HG03025 (cell line): Measurements from ENCODE around the gene PDE9A.

Source experiments
- ATAC-seq: cut with Tn5 transposase; IDR thresholded peaks from one replicate; pipeline ENCODE4 v1.9.1; 2021; ENCODE audit warnings: mild to moderate bottlenecking, moderate library complexity; ENCODE audit not compliant: unreplicated experiment, low FRiP score

Gene PDE9A

DNA sequence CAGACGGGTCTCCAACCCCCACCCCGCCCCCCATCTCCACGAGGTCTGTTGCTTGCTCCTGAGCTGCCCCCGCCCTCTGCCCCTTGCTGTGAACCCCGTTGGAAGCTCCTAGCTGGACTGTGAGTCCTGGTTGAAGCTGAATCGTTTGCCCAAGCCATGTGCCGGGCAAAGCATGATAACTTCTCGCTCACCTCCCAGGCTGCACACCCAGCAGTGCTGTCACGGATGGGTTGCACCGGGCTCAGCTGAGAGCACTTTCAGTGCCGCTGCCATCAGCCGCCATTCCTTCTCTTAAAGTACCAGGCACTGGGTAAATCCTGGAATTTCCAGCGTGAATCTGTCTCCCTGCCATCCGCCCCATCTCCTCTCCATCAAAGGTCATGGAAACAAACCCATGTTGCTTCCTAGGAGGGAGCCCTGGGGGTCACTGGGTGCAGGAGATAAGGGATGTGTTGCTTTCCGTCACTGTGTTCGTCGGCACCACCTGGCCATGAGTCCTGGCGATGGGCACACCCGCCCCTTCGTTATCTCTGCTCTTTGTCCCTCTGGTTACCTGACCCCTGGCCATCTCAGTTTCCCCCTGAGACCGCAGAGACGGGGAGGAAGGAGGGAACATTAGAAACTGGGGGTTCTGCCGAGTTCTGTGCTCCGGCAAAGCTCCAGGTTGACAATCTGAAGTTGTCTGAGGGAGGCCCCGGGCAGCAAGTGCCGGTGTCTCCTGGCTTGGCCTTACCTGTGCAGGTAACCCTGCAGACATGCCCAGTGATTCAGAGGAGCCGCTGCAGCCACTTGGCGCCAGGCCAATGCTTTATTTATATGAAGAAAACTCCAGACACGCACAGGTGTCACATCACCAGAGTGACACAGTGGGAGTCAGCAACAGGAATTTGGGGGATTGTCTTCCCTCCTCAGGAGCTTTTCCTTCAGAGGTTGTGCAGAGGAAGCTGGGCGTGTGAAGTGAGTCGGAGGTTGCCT is 2.7 kb downstream of the PDE9A start:
- ATAC-seq: no peak

DNA sequence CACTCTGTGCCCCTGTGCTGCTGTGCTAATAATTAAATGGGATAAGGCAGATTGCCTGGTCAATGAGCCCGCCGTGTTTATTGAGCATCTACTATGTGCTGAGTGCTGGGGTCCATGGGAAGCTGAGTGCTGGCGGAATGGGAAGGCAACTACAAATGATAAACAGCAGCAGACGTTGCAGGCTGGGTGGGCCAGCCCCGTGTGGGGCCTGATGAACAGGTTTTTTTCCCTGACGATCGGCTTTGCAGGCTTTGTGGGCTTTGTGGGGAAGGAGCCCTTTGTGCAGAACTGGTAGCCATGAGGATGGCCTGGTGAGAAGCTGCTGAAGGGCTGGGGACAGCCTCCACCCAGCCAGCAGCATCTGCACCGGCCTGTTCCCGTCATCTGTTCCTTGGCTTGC is 3.5 kb downstream of the PDE9A start:
- ATAC-seq: no peak

DNA sequence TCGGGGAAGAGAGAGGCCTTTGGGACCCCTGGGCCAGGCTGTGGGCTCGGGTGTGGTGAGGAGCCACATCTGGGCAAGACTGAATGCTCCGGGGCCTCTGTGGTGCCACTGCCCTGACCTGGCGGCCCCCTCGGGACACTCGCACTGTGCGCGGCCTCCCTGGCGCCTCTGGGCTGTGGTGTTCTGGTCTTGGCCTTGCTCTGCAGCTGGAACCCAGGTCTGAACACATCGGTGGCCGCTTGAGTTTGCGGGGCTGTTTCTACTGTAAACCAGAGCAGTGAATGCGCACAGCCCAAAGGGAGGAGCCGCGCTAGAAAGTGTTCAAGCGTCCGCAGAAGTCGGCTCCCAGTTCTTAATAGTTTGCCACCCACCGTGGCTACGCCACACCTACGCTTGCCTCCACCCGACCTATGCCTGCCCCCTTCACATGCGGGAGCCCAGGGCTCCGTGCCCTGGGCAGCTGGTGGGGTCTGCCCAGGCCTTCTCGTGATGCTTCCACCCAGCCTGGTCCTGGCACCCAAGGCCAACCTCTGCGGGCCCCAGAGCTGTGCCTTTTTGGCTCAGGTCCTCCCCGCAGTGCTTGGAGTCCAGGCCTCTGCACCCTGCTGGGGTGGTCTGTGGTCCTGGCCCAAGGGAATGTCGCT is 4.4 kb downstream of the PDE9A start:
- ATAC-seq: no peak

DNA sequence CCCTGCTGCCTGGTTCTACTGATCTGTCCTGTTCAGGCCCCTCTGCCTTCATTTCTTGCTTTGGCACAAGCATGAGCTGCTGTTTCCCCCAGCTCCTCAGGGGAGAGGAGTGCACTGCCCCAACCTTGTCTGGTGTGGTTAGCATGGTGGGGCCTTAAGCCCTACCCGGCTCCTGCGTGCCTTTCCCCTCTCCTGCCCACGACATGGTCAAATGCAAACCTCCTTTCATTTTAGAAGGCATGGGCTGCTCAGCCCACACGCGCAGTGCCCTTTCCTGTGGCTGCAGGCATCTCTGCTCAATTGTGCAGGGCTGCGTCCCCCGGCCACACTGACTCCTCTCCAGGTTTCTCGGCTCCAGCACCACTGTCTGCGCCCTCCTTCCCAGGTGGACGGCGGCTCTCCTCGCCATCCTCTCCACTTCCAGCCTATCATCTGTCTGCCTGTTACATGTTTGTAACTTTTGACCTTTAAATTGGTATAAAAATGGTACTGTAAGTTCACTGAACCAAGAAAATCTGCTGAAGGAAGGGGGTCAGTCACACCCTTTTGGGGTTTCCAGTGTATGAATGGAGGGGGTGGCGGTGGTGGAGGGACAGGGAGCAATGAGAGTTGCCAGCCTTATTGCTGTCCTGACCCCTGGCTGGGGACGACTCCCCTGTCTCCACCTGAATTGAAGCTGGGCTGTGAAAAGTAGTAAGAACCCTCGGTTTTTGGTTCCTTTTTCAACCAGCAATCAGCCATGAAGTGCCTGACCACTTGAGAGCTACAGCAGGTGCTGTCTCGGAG is 5.1 kb downstream of the PDE9A start:
- no peak for ATAC-seq

DNA sequence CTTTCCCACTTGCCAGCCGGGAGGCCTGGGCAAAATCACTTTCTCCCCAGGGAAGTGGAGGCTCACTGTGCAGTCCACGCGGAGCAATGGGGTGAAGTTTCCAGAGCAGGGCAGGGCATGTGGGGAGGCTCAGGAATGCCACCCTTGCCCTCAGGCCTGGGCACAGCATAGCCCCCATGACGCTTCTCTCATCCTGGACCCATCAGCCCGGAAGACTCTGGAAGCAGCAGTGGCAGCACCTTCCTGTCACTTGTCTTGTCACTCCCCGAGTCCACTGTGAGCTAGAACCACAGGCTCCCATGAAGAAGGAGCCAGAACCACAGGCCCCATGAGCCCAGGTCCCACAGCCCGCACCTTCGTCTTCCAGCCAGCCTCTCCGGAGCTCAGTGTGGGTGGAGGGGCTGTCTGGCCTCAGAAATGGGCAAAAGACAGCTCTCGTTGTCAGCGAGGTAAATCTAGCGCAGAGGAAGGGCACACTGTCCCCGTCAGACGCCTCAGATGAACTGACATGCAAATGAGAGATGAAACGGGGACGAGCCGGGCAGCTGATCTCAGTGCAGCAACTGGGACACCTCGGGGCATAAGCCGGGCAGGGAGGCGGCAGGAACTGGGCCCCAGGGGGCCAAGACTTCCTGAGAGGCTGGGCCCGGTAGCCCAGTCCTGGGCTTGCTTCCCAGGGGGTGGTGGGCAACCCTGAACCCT is 6.1 kb downstream of the PDE9A start:
- no peak for ATAC-seq

DNA sequence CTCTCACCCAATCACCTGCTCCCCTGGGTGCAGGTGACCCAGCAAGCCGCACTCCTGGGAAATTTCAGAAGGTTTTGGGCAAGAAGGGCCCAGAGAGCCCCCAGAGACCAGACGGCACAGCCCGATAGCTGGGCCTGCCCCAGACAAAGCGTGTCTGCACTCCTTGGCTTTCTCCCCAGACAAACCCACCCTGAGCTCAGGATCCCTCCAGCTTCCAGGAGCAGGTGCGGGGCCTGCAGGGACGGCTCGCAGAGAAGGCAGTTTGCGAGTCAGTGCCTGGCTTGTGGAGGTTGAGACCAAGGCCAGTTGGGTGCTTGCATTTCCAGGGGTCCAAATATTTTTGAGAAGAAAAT is 6.7 kb downstream of the PDE9A start:
- no peak for ATAC-seq

GRCh38 chr21:42661688-42662429 is 8.4 kb downstream of the PDE9A start:
- no peak for ATAC-seq

GRCh38 chr21:42662430-42663199 is 9.2 kb downstream of the PDE9A start:
- no peak for ATAC-seq

- ATAC-seq: no peak
Measured at GRCh38 chr21:42663200-42663750, 9.9 kb downstream of the PDE9A start.

DNA sequence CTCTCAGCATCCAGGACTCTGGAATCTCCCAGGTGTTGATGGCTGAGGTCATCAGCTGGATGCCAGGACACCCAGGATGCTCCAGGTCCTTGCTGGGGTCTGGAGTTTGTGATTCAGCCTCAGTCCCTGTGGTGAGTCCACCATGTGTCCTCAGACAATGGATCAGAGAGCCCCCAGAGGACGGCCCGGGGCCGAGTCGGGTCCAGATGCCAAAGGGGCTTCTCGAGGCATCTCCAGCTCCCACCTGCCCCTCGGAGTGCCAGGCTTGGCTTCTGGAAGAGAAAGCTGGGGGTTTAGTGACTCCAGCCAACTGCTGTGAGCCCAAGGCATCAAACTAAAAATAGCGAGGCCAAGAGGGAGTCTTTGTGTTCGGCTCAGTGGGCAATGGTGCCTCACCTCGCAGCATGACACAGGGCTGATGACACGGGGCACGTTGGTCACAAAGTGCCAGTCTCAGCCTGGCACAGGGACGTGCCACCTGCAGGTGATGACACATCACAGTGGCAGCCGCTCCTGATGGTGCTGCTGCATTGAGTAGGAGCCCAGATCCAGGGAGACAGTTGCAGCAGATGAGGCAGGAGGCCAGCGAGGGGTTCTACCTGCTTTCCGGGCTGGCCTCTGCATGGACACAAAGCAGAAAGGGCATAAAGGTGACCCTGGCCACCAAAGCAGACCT is 10.6 kb downstream of the PDE9A start:
- ATAC-seq: no peak

- ATAC-seq: no peak
Measured at GRCh38 chr21:42664614-42665013, 11.2 kb downstream of the PDE9A start.

DNA sequence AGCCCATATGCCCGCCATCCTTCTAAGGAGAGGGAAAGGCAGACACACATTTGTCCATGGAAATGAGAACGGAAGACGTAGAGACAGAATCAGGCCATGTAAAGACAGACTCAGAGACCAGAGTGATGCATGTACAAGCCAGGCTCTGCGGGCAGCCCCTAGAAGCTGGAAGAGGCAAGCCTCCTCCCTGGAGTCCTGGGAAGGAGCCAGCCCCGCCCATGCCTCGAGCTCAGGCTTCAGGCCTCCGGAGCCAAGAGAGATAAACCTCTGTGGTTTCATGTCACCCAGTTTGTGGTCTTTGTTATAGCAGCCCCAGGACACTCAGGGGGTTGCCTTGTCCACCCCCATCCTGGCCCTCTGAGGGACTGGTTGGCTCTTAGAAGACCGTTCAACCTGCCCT is 11.6 kb downstream of the PDE9A start:
- no peak for ATAC-seq

- no peak for ATAC-seq
Measured at GRCh38 chr21:42665484-42665883, 12.1 kb downstream of the PDE9A start.

GRCh38 chr21:42666023-42666747 is 12.8 kb downstream of the PDE9A start:
- ATAC-seq: no peak

- no peak for ATAC-seq
Measured at GRCh38 chr21:42666925-42667324, 13.5 kb downstream of the PDE9A start.

GRCh38 chr21:42668298-42668992 is 15.0 kb downstream of the PDE9A start:
- no peak for ATAC-seq

GRCh38 chr21:42669041-42669440 is 15.6 kb downstream of the PDE9A start:
- ATAC-seq: no peak
